H9 (cell line): ENCODE data around the gene STXBP6. TPM values are rescaled to one million over a fixed set of nuclear protein-coding genes. Genes with fewer than 3 reads are reported as not detected.

Experiments used
- DNase-seq: peaks from one replicate; pipeline ENCODE4 v3.0.0-alpha.2; 2017
- H2AFZ ChIP-seq: one replicate; pipeline ENCODE4 v1.6.1; 2013; ENCODE audit warnings: mild to moderate bottlenecking, low read length, control low read depth, moderate library complexity
- H2AK5ac ChIP-seq: 2 replicates; pipeline ENCODE4 v1.6.1; 2013; ENCODE audit warnings: low read length, control low read depth, mixed read lengths; ENCODE audit not compliant: insufficient read length
- H2BK120ac ChIP-seq: one replicate; pipeline ENCODE4 v1.6.1; 2013; ENCODE audit warnings: low read depth, mild to moderate bottlenecking, low read length, control low read depth, inconsistent platforms; ENCODE audit not compliant: poor library complexity, severe bottlenecking
- H2BK12ac ChIP-seq: 2 replicates; pipeline ENCODE4 v1.6.1; 2013; ENCODE audit warnings: low read length, control low read depth, mixed read lengths, low read depth; ENCODE audit not compliant: insufficient read length
- H2BK15ac ChIP-seq: 2 replicates; pipeline ENCODE4 v1.6.1; 2013; ENCODE audit warnings: low read depth, low read length, control low read depth
- H2BK20ac ChIP-seq: one replicate; pipeline ENCODE4 v1.6.1; 2013; ENCODE audit warnings: low read depth, mild to moderate bottlenecking, low read length, control low read depth, inconsistent platforms; ENCODE audit not compliant: poor library complexity, severe bottlenecking
- H2BK5ac ChIP-seq: 2 replicates; pipeline ENCODE4 v1.6.1; 2013; ENCODE audit warnings: low read length, control low read depth, mixed read lengths; ENCODE audit not compliant: insufficient read length
- H3K14ac ChIP-seq: 2 replicates; pipeline ENCODE4 v1.6.1; 2013; ENCODE audit warnings: low read length, control low read depth; ENCODE audit not compliant: insufficient read depth
- H3K18ac ChIP-seq: 2 replicates; pipeline ENCODE4 v1.6.1; 2013; ENCODE audit warnings: low read depth, mild to moderate bottlenecking, mixed read lengths, low read length, control low read depth; ENCODE audit not compliant: insufficient read length
- H3K23ac ChIP-seq: 2 replicates; pipeline ENCODE4 v1.6.1; 2013; ENCODE audit warnings: low read length, control low read depth, mixed read lengths, low read depth; ENCODE audit not compliant: insufficient read length
- H3K23me2 ChIP-seq: 2 replicates; pipeline ENCODE4 v1.6.1; 2013; ENCODE audit warnings: low read depth, mild to moderate bottlenecking, mixed read lengths, low read length, control low read depth; ENCODE audit not compliant: insufficient read length, poor library complexity, severe bottlenecking
- H3K27ac ChIP-seq: 2 replicates; pipeline ENCODE4 v1.5.1; 2013; ENCODE audit warnings: low read length, control low read depth, mixed read lengths, low read depth; ENCODE audit not compliant: insufficient read length
- H3K27me3 ChIP-seq: 2 replicates; pipeline ENCODE4 v1.6.1; 2013; ENCODE audit warnings: low read length, control low read depth, inconsistent platforms; ENCODE audit not compliant: insufficient read depth
- H3K4ac ChIP-seq: 2 replicates; pipeline ENCODE4 v1.6.1; 2013; ENCODE audit warnings: low read depth, mild to moderate bottlenecking, control low read depth, inconsistent platforms, low read length, moderate library complexity
- H3K4me1 ChIP-seq: 2 replicates; pipeline ENCODE4 v1.6.1; 2013; ENCODE audit warnings: low read length, control low read depth, inconsistent platforms; ENCODE audit not compliant: insufficient read depth
- H3K4me2 ChIP-seq: 2 replicates; pipeline ENCODE4 v1.6.1; 2013; ENCODE audit warnings: low read length, control low read depth, mixed read lengths; ENCODE audit not compliant: insufficient read length, insufficient read depth
- H3K56ac ChIP-seq: 2 replicates; pipeline ENCODE4 v1.6.1; 2013; ENCODE audit warnings: low read depth, mild to moderate bottlenecking, mixed read lengths, low read length, control low read depth; ENCODE audit not compliant: insufficient read length
- H3K79me1 ChIP-seq: 2 replicates; pipeline ENCODE4 v1.6.1; 2013; ENCODE audit warnings: low read depth, mild to moderate bottlenecking, moderate library complexity, low read length, control low read depth, inconsistent platforms; ENCODE audit not compliant: insufficient read depth, poor library complexity, severe bottlenecking
- H3K79me2 ChIP-seq: 2 replicates; pipeline ENCODE4 v1.6.1; 2013; ENCODE audit warnings: low read length, control low read depth, inconsistent platforms; ENCODE audit not compliant: insufficient read depth
- H3K9ac ChIP-seq: 2 replicates; pipeline ENCODE4 v1.6.1; 2013; ENCODE audit warnings: low read length, control low read depth, mixed read lengths; ENCODE audit not compliant: insufficient read length; ENCODE audit errors: extremely low read depth
- H3K9me3 ChIP-seq: one replicate; pipeline ENCODE4 v1.6.1; 2013; ENCODE audit warnings: low read depth, low read length, inconsistent platforms; ENCODE audit not compliant: control insufficient read depth
- H3T11ph ChIP-seq: one replicate; pipeline ENCODE4 v1.6.1; 2013; ENCODE audit warnings: mild to moderate bottlenecking, low read length, control low read depth, inconsistent platforms
- H4K20me1 ChIP-seq: one replicate; pipeline ENCODE4 v1.6.1; 2013; ENCODE audit not compliant: control insufficient read depth, insufficient read length, insufficient read depth
- H4K5ac ChIP-seq: 2 replicates; pipeline ENCODE4 v1.6.1; 2013; ENCODE audit warnings: low read depth, mild to moderate bottlenecking, mixed read lengths, low read length, control low read depth; ENCODE audit not compliant: insufficient read length
- H4K8ac ChIP-seq: replicated peaks from 2 replicates; pipeline ENCODE4 v1.6.1; 2013; ENCODE audit warnings: low read length, control low read depth, mixed read lengths, low read depth; ENCODE audit not compliant: insufficient read length
- H4K91ac ChIP-seq: 2 replicates; pipeline ENCODE4 v1.6.1; 2013; ENCODE audit warnings: low read depth, mild to moderate bottlenecking, moderate library complexity, mixed read lengths, low read length, control low read depth; ENCODE audit not compliant: insufficient read length
- H3K27ac Mint-ChIP-seq, 3 experiments: 2 replicates in 2 of 3; 3 replicates in 1 of 3; pipeline ENCODE4 v1.8.0; 2020 to 2021; ENCODE audit warnings: mixed read lengths in 3 of 3, mild to moderate bottlenecking in 1 of 3, moderate library complexity in 1 of 3
- H3K27me3 Mint-ChIP-seq: 2 replicates; pipeline ENCODE4 v1.8.0; 2021; ENCODE audit warnings: low read depth, mild to moderate bottlenecking, moderate library complexity, mixed read lengths
- H3K36me3 Mint-ChIP-seq, 3 experiments: 2 replicates in 2 of 3; 3 replicates in 1 of 3; pipeline ENCODE4 v1.8.0; 2020 to 2021; ENCODE audit warnings: low read depth in 3 of 3, mixed read lengths in 3 of 3; ENCODE audit not compliant: insufficient read depth in 1 of 3
- H3K4me1 Mint-ChIP-seq, 2 experiments: 2 replicates each; pipeline ENCODE4 v1.8.0; 2020; ENCODE audit warnings: mixed read lengths in 2 of 2
- H3K4me3 Mint-ChIP-seq, 2 experiments: 2 replicates in 1 of 2; 3 replicates in 1 of 2; pipeline ENCODE4 v1.8.0; 2020 to 2021; ENCODE audit warnings: mild to moderate bottlenecking in 2 of 2, mixed read lengths in 2 of 2, moderate library complexity in 1 of 2
- H3K9me3 Mint-ChIP-seq, 2 experiments: 2 replicates in 1 of 2; 3 replicates in 1 of 2; pipeline ENCODE4 v1.8.0; 2020; ENCODE audit warnings: mild to moderate bottlenecking in 2 of 2, mixed read lengths in 2 of 2, moderate library complexity in 1 of 2
- CTCF ChIP-seq: fragments of 200-600 bp; sonication (generic); conservative IDR thresholded peaks from 3 replicates; pipeline ENCODE4 v1.8.0; 2021; ENCODE audit warnings: antibody characterized with exemption, mild to moderate bottlenecking
- WGBS: extraction: QIAGEN DNeasy Blood & Tissue Kit; methylation state at CpG from one replicate; pipeline ENCODE4 v1.1.7; 2013; ENCODE audit warnings: missing lambda C conversion rate, low lambda C conversion rate, mixed read lengths; ENCODE audit not compliant: insufficient read length; ENCODE audit errors: extremely low coverage; 5-methylcytosine and 5-hydroxymethylcytosine counted together
- total RNA-seq: library from RNA; stranded (reverse); gene quantifications from 2 replicates; pipeline ENCODE4 v1.2.1, GENCODE V29; 2021

STXBP6 gene
- total RNA-seq, 1 experiment from 2014 or later = 3.6 TPM

DNA sequence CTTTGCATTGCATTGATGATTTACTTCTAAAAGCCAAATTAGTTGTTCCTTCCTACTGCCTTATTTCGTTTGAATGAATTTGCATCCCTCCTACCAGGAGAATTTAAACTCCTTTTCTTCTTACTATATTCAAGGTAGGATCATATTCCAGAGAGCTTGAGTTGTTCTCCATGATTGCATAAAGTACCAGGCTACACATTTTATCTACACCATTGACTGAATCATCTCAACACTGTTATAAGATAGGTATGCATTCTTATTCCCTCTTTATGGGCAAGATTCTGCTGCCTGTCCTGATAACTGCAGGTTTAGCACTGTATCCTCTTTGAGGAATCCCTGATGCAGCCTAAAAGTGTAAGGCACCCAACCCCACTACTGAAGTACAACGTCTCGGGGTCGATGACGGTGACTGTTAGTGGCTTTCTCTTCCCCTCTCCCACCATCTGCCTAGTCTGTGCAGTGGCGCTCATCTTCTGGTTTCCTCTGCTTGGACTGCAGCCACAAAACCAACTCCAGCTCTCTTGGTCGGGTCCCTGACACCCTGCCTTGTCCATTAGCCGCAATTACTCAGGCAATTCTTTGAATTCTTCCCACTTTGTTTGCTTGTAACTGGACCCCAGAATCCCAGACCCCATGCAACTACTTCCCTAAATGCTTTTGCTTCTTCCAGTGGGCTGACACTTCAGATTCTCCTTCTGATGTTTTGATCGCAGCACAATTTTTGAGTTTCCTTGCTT lies 44.4 kb upstream of the STXBP6 start:
- Mint-ChIP-seq H3K4me3 (no peak overlapping the region), H3K9me3 (no peaks in the 10 kb centered on the region), H3K36me3 (no peaks in the 10 kb centered on the region), H3K4me1 (peaks cover 15 to 21% of the 10 kb centered on the region in 2 experiments), H3K27me3 (no peaks in the 10 kb centered on the region), H3K27ac (peak overlapping the region in 1 of 3 experiments; percentile 35; a peak in 1 of 7 replicates)
- H3K27ac ChIP-seq = no peak overlapping the region
- no peak overlapping the region for H3K18ac ChIP-seq
- H3K9ac ChIP-seq = no peak overlapping the region
- no peaks in the 10 kb centered on the region for H3K79me2 ChIP-seq
- no peaks in the 10 kb centered on the region for H3K23me2 ChIP-seq
- H2AFZ ChIP-seq = peak overlapping the region; percentile 42
- H2BK12ac ChIP-seq = peak overlapping the region; percentile 79
- no CpG with 5 or more reads among the region's 9 CpGs for WGBS
- H4K91ac ChIP-seq = no peak overlapping the region
- H3K27me3 ChIP-seq = no peaks in the 10 kb centered on the region
- no peak overlapping the region for H3K56ac ChIP-seq
- H4K5ac ChIP-seq = peak overlapping the region; percentile 84
- H3K79me1 ChIP-seq = no peaks in the 10 kb centered on the region
- no peak for DNase-seq
- H3K23ac ChIP-seq = no peak overlapping the region
- H3T11ph ChIP-seq = no peak overlapping the region
- no peak for TF ChIP-seq CTCF
- H2BK15ac ChIP-seq = no peak overlapping the region; the same call in 1 of the 2 replicates
- no peak overlapping the region for H2BK20ac ChIP-seq
- no peak overlapping the region for H3K4ac ChIP-seq
- H2BK5ac ChIP-seq = no peak overlapping the region
- no peak overlapping the region; the same call in 1 of the 2 replicates for H3K14ac ChIP-seq
- H3K4me2 ChIP-seq = peak overlapping the region; percentile 6
- no peaks in the 10 kb centered on the region for H3K9me3 ChIP-seq
- H2AK5ac ChIP-seq = no peak overlapping the region
- peaks cover 7% of the 10 kb centered on the region; the same call in 1 of the 2 replicates for H3K4me1 ChIP-seq
- H4K8ac ChIP-seq = no peak overlapping the region
- no peaks in the 10 kb centered on the region for H4K20me1 ChIP-seq
- no peak overlapping the region for H2BK120ac ChIP-seq
